GM12892 (cell line): ENCODE data around the gene EML6.
A peak's percentile ranks its signal among the peaks of the same experiment; 100 is the strongest.

Experiments used
- DNase-seq: peaks from one replicate; pipeline ENCODE4 v3.0.0; 2011; ENCODE audit not compliant: insufficient read length
- FAIRE-seq: peaks from 2 replicates; lab custom pipeline; 2011; peaks lifted over from hg19 to GRCh38; lab: Jason Lieb, UNC
- POLR2A ChIP-seq: IDR thresholded peaks from 2 replicates; pipeline ENCODE4 v1.6.1; 2011; ENCODE audit warnings: low read depth, low read length, control low read depth
- POLR2AphosphoS5 ChIP-seq: IDR thresholded peaks from 2 replicates; pipeline ENCODE4 v1.6.1; 2011; ENCODE audit warnings: low read depth, low read length, control low read depth
- TAF1 ChIP-seq: IDR thresholded peaks from 2 replicates; pipeline ENCODE4 v1.6.1; 2011; ENCODE audit warnings: low read depth, mild to moderate bottlenecking, control low read depth, low read length, borderline replicate concordance

Gene EML6

DNA sequence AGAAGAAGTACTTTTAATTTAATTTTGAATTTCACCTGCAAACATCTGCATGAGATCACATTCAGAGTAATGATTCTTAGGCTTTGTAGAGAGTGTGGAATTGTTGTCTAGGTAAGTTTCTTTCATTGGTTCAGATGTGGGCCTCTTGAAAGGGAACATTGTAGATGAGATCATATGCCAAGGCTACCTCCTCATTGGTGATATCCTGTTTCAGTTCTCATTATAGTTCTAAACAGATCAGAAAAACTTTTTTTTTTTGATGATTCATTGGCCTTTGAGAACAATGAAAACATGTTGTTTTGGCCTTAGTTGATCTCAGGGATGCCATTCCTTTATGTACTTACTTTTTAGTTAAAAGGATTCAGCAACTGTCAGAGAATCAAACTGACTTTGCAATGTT lies 44.5 kb downstream of the EML6 start:
- DNase-seq (no peak), FAIRE-seq (no peak)
- no peak for TF ChIP-seq POLR2A

DNA sequence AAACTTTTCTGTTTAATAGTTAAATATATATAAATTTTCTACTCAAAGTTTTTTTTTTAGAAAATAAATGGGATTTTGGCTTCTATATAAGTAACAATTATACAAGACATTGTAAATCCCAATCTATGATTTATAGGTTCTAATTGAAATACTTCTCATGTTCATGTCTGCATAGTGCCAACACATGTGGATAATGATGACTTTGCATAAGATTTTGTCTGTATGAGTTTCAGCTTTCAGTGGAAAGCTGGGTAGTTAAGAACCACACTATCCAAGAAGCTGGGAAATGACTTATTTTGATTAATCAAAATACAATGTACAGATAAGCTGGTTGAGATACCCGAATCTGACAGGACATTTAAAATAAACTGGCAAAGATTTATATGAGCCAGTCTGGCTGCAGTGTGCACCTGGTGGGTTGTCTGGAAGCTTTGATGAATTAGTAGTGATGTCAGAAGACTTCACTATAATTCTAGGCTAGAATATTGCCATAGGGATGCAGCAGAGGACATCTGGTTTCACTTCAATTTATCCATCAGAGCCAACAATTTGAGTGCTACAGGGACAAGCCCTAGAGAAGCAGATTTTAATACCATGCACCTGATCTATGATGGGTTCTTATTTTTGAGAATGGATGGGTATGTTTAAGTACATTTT lies 45.4 kb downstream of the EML6 start:
- DNase-seq (no peak), FAIRE-seq (peak; percentile 33)
- TF ChIP-seq POLR2AphosphoS5: no peak

DNA sequence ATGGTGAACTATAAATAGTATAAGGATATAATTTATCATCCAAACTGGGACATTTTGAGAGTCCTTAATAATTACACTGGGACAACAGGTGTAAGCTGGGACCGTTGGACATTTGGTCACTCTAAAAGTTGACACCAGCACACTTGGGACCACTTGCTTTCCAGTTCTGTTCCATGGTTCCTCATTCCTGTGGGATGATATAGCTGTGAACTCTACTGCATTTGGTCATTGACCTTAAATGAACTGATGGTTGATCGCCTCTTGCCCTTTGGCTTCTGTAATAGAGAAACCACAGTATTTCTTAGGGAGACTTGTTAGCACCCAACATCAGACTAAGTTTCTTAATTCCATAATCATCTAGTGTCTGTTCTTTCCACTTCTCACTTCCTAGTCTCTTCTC lies 46.7 kb downstream of the EML6 start:
- DNase-seq (no peak), FAIRE-seq (no peak)
- no peak for TF ChIP-seq TAF1
- TF ChIP-seq POLR2AphosphoS5: no peak
- TF ChIP-seq POLR2A: no peak

DNA sequence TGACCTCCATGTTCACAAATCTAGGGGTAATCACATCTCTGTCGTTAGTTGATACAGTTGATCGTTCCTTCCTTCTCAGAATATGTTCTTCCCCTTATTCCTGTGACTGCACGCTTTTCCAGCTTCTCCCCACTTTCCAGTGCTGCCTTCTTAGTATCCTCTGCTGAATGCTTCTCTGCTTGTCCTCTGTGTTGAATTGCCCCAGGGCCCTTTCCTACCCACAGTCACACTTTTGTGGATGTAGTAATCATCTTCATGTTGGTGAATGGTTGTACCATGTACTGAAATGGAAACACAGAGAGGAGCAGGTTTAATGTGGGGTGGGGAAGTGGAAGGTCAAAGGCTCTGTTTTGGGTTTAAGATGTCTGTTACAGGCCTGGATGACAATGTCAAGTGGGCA lies 47.2 kb downstream of the EML6 start:
- no peak for FAIRE-seq
- TF ChIP-seq POLR2A: no peak
- no peak for DNase-seq

DNA sequence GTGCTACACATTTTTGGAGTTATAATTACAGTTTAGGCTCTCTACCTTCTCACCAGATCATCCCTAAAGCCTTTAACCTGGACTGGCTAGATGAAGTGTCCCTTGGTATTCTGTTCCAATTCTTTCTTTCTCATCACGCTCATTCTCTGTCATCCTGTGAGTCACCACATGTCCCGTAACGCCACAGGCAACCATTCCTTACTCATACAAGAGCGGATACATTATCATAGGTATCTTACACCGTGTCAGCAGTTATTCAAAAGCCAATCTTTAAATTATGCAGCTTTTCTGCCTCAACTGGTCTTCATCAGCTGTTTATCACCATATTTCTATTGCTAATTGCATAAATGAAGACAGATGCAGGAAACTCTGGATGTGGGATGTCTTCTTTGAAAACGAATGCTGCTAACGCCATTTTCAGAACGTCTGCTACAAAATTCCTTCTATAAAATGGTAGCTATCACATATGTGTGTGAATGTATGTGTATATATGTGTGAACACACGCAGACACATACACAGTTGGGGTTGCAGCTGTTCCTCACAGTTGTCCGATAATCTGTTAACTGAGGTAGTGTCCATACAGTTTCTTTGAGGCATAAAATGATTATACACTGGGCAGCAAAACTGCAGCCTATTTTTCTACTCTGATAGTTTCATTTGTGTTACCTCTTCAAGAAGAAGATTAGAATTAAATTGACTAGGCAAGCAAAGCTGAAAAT lies 47.9 kb downstream of the EML6 start:
- TF ChIP-seq POLR2AphosphoS5 (no peak), TAF1 (no peak), POLR2A (no peak)
- DNase-seq: no peak
- no peak for FAIRE-seq

DNA sequence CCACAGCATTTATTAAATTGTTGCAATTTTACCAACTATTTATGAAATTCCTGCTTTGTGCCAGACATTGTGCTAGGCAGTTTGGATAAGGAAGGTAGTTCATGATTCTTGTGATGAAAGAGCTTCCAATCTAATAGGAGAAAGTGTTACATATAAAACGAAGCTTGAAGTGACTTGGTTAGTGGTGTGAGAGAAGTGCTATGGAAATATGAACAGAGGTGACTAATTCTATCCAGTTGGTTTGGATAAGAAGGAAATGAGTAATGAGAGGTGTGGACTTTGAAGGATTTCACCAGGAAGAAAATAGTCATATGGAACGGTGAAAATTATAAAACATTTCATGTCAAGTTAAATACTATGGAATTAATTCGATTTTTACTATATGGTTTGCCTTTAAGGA lies 48.6 kb downstream of the EML6 start:
- no peak for DNase-seq
- TF ChIP-seq TAF1 (no peak), POLR2AphosphoS5 (no peak), POLR2A (no peak)
- no peak for FAIRE-seq

DNA sequence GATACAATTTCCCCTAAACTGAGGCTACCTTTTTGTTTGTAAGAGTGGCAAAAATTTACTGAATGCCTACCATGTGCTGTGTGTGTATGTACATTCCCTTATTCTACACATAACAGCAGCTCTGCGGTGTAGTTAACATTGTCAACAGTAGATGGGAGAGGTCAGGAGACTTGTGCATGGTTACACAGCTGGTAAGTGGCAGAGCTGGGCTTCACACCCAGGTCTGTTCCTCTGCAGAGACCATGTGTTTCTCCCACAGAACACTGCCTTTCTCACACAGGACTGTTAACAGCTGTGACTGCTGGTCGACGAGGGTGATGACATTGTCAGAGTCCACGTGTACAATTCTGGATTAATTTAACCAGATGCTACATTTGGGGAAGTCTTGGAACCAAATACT lies 49.1 kb downstream of the EML6 start:
- TF ChIP-seq POLR2A (no peak), TAF1 (no peak), POLR2AphosphoS5 (no peak)
- DNase-seq (no peak), FAIRE-seq (no peak)

DNA sequence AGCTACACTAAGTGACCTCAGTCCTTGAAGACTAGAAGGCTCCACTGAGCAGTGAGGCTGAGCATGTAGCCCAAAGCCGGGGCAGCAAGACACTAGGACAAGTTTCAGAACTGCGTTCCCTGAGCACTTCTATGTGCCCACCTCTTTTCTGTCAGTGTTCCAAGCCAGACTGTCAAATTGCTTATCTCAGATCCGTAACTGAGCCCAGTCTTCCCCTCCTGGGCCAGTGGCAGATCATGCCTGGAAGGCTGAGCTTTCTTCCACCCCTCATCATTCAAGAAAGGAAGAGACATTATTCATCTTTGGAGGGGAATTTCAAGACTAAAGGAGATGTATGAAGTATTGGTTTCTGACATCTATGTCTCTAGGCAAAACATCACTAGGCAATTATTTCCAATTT lies 49.8 kb downstream of the EML6 start:
- DNase-seq (no peak), FAIRE-seq (no peak)
- no peak for TF ChIP-seq POLR2AphosphoS5
- no peak for TF ChIP-seq TAF1
- TF ChIP-seq POLR2A: no peak

DNA sequence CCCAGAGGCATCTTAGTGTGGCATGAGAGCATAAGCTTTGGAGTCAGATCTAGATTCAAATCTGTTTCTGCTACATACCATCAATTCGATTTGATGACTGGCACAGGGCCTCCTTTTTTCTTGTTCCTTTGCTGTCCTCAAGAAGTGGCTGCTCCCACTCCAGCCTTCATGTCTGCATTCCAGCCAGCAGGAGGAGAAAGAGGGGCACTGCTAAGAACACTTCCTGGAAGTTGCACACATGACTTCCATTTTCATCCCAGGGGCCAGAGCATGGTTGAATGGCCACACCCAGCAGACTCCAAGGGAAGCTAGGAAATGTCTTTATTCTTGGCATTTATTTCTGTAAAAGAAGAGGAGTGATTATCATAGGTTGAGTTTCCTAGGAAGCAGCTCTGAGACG lies 50.4 kb downstream of the EML6 start:
- no peak for DNase-seq
- TF ChIP-seq TAF1 (no peak), POLR2AphosphoS5 (no peak), POLR2A (no peak)
- FAIRE-seq: no peak

DNA sequence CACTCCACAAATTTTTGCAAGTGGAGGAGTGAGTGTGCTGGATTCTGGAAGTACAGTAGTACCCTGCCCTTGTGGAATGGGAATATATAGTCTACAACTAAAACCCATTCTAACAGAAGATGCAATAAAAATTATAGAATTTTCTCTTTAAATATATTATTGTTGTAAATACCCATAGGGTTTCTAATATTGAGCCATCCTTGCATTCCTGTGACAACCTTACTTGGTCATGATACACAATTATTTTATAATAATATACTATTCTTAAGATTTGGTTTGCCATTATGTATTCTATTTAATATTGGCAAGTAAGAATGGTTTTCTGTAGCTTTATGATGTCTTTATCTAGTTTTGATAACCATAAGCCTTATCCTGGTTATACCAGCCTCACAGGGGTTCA lies 52.2 kb downstream of the EML6 start:
- TF ChIP-seq TAF1 (no peak), POLR2A (no peak), POLR2AphosphoS5 (no peak)
- DNase-seq (no peak), FAIRE-seq (no peak)

DNA sequence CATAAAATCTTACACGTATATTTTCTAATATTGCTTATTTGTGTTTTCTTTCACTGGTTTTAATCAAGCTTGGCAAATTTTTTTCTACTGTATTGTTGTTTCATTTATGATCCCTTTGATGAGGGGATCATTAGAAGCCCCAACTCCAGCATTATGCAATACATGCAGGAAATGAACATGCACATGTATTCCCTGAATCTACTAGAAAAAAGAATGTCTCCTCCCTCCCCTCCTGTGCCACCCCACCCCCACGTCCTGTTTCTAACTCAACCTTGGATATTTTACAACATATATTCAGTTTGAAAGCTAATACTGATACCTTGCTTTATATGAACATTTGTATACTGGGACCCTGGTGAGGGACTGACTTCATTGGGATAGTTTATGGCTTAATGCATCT lies 53.0 kb downstream of the EML6 start:
- FAIRE-seq: no peak
- DNase-seq: no peak
- no peak for TF ChIP-seq TAF1
- TF ChIP-seq POLR2A: no peak
- no peak for TF ChIP-seq POLR2AphosphoS5

DNA sequence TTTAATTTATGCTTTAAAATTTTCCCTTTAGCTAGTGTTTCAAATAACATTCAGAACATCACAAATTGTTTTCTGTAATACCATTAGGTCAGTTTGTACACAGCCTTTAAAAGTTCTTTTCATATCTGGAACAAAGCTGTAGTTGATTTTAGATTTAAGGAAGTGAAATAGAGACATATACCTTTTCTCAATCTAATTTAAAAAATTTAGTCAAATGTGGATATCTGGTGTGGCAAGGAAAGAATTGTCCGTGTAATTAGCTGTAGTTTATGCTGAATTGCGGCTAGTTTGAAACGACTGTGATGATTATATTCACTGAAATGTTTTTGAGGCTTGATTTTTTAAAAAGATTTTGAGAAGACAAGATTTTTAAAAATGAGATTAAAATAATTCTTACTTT lies 59.9 kb downstream of the EML6 start:
- TF ChIP-seq TAF1: no peak
- TF ChIP-seq POLR2A: no peak
- TF ChIP-seq POLR2AphosphoS5: no peak
- DNase-seq (no peak), FAIRE-seq (no peak)

DNA sequence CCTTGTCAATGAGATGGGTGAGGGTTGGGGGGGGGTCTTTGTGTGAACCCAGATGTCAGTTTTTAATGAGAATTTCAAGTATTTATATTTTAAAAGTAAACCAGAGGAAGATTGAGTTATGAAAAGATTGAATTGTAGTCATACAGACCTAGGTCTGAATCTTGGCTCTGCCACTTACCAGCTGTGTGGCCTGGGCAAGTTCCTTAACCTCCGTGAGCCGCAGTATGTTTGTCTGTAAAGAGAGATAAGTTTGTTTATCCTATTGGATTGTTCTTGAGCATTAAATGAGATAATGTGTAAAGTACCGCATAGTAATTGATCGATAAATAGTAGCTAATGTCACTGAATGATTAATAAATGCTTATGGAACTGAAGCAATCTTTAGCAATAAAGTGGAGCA lies 63.8 kb downstream of the EML6 start:
- no peak for DNase-seq
- no peak for TF ChIP-seq POLR2A
- no peak for TF ChIP-seq POLR2AphosphoS5
- FAIRE-seq: no peak
